Measurements from ENCODE around the gene B3GLCT.

The B3GLCT gene

DNA sequence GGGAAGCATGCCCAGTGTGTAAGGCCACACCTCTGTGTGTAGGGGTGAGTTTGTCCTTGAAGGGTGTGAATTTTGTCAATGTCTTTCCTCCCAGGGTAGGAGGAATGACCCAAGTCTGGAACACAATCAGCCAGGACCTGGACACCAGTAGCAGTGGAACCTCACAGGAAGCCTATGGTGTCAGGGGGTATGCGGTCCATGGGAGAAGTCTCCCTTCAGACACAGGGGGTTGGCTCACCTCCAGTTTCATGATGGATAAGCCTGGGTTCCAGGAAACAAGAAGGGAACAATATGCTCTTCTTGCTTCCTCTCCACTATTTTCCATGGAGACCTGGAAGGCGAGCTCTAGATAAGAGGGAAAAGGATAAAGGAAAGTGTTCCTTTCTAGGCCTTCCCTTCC is 23.9 kb downstream of the B3GLCT start:
- no peak for DNase-seq (ENCODE audit: low read depth)

DNA sequence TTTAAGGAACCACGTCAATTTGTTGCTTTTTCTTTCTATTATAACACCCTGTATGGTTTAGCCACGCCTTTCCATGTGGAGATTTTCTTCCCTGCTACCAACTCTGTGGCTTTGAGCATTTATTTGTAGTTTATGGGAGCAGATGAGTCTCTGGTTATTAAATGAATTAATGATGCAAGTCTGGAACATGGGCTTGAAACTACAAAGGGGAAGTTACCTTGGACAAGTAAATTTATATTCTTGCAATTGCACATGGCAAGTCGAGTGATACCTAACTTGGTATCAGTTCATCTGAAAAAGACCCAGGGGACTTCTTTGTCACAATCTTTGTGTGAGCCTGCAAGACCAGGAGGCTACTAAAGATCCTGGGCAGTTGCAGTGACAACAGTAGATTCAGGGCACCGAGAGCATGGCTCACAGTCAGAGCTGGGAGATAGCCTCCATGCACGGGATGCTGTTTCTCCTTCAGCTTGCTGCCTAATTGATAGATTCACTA is 24.4 kb downstream of the B3GLCT start:
- DNase-seq (ENCODE audit: low read depth): no peak

DNA sequence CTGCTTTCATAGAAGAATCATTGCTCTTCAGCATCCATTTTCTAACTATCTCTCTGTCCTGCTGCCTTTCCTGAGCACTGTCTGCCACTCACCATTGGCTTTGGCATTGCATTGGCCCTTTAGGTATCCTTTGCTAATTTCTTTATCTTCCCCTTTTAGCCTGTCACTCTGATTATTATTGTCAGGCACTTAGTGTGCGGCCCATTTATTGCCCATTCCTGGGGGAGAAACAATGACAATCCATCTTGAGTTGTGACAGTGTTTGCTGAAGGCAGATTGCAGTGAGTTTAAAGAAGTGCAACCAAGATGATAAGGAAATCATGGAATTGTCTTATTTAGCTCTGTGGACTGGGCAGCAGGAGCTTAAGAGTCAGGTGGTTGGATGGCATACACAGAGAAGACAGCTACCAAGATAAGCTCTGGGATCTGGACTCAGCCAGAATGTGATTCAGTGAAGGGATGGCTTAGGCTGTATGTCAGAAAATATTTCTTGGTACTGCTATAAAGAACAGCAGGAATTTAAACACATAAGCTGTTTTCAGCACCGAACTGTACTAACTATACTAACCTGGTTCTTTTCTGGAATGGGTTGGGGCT is 25.3 kb downstream of the B3GLCT start:
- DNase-seq (ENCODE audit: low read depth): no peak

DNA sequence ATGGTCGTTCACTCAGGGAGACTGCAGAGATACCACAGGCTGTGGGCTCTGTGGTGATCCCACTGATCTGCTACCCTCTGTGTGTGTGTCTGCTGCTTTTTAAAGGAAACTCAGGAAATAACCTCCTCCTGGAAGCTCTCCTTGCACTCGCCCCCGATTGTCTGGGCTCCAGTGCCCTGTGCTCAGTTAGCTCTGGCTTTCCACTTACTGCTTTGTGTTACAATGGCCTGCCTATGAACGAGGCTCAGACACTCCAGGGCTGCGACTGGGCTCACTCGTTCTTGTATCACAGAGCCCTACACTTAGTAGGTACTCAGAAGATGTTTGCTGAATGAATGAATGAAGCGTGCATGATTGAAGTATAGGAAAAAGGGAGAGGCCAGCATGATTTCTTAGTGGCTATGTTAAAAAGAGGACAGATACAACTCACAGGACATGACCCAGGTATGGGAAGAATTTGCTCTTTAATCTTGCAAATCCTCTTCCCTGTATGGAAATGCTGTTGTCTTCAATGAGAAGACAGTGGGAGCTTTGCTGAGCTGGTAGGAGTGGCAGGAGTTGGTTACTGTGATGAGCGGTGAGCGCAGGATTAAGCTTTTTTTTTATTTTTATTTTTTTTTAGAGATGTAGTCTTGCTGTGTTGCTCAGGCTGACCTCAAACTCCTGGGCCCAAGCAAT is 26.4 kb downstream of the B3GLCT start:
- no peak for DNase-seq (ENCODE audit: low read depth)

DNA sequence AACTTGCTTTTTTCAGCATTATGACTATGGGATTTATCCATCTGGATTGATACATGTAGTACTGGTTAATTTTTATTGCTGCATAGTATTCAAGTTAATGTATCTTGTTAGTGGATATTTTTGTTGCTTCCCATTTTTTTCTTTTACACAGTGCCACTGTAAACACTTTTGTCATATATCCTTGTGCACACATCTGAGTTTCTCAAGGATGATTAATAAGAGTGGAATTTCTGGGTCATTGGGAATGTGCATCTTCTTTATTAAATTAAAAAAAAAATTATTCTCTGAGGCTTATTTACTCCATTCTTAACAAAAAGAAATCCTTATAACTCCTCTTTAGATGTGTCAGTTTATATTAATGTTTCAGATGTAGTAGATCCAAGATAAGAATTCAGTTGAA is 27.3 kb downstream of the B3GLCT start:
- no peak for DNase-seq (ENCODE audit: low read depth)

DNA sequence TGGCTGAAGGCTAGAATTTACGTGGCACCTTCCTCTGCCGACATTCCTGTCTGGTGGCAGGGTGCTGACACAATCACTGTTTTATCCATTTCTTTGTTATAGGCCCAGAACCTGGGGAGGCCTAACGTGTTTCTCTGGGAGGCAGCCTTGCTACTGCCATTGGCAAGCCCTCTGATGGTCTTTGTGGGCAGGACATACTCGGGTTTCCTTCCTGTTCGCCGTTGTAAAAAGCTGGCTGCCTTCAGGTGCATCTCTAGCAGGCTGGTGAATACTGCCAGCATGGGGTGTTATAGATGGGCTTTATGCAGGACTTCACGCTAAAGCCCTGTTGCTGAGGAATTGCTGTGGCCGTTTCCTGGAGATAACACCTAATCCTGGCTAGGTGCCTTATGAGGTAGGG is 28.1 kb downstream of the B3GLCT start:
- no peak for DNase-seq (ENCODE audit: low read depth)

DNA sequence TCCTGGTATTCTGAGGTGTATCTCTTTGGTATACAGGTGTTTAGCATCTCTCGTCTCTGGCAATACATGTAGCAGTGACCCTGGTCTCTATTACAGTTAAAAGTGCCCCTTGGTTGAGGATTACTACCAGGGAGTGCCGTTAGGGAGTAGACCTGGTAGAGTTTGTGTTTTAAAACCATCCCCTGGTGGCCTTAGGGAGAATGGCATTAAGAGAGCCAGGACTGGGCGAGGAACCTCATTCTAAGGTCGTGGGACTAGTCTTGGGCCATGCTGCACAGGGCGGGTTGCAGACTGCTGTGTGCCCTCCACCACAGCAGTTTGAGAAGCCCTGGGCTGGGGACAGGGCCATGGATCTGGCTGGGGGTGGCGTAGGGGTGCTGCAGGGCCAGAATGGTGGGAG is 35.0 kb downstream of the B3GLCT start:
- DNase-seq (ENCODE audit: low read depth): no peak

DNA sequence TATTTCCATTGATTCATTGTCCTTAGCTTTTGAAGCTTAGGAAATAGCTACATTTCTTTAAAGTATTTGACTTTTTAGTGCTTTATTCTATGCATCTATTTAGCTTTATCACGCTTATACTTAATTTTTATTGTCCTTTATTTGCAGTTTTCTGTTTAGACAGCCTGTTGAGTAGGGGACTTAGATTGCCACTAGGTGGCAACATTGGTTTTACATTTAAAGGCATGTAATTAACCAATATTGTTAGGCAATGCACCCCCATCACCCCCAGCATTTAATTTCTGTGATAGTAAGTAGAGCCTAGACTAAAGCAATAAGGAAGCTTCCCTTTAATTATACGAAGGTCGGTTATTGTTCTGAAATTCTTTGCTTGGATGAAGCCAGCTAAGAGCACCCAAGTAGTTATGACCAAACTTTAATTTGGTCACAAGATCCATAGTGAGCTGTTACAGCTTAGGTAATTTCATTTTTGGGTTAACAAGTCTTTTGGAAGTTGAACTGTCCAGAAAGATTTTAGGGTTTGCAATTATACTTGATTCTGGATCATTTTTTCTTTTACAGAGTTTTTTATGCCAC is 36.5 kb downstream of the B3GLCT start:
- DNase-seq (ENCODE audit: low read depth): no peak

DNA sequence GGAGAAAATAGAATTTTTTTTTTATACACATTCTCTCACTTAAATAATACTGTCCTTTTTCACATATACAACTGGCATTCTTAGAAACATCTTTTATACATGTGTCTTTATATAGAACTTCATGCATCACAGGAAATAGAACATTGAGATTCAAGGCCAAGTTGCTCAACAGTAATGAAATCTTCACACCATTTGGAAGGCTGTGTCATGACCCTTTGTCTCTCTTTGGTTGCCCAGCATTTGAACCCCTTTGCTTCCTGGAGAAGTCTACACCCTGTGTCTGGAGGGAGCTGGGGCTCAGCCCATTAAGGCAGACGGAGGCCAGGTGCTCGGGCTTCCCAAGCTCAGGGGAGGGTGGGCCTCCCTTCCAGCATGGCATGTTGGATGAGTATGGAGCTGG is 41.1 kb downstream of the B3GLCT start:
- DNase-seq (ENCODE audit: low read depth): no peak

DNA sequence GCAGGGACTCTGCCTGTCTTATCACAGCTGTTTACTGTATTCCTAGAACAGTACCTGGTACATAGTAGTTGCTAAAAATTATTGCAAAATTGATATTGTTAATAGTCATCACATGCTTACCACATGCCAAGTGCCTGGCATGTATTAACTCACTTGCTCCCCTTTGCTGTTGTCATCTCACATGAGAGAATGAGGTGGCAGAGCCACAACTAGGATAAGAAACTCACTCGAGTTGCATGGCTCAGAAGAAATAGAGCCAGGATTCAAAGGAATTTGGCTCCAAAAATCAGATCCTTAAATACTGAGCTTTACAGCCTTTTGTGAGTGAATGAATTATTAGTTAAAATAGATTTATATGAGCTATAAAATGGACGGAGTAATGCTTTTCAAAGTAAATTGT is 42.6 kb downstream of the B3GLCT start:
- no peak for DNase-seq (ENCODE audit: low read depth)

DNA sequence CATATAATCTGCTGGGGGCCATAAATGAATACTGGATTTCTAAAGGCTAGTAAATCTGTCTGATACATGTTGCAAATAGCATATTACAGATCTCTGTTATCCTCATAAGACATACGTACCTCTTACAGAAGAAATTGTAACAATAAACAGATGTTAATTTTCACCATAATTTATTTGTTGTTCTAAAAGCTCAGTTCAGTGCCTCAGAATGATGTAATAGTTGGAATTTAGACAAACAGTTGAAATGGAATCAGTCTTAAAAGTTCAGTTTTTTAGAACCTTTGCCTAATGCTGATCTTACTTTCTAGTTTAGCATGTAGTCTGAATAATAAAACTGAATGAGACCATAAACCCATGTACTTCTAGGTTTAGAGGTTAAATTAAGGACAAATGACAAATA is 43.1 kb downstream of the B3GLCT start:
- DNase-seq (ENCODE audit: low read depth): peak; percentile 11

DNA sequence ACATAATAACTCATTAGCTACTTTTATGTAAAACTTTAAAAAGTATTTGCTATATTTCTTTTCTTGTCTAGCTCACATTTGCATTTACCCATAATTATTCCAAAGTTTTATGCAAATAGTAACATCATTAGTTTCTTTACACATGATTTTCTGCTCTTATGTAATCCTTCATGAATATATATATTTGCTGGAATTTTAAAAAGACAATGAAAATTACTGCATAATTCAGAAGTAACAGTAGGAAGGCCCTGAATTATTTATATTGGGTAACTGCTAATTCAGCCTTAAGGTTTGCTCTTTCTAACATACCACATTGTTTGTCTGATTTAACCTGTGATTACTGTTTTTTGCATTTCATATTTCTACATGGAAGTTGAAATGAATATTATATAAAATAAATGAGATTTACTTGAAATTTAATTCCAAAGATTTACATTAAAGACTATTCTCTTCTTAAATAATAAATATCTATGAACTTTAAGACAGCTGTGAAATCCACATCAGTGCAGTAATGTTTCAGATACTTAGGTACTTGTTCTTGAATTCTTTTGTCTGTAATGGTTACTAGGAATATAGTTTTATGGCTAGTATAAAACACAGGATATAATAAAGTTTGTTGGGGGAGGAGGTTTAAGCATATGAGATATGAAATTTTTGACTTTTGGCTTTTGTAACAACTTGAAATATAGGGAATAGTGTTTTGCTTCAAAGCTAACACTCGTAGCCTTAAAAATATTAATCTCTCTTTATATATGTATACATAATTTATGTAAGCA is 46.0 kb downstream of the B3GLCT start:
- no peak for DNase-seq (ENCODE audit: low read depth)

DNA sequence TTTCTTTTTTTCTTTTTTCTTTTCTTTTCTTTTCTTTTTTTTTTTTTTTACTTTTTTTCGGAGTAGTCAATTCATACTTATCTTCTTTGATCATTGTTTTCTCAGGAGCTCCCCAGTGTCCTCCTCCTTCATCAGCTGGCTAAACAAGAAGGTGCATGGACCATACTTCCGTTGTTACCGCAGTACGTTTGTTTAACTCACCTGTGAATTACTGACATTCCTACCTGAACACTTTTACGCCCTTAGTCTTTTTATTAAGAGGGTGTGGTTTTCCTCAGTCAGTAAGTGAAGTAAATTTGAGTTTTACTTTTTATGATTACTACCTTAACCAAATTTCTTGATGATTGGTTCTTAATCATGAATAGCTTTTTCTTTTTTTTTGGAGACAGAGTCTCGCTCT is 47.1 kb downstream of the B3GLCT start:
- DNase-seq (ENCODE audit: low read depth): no peak

DNA sequence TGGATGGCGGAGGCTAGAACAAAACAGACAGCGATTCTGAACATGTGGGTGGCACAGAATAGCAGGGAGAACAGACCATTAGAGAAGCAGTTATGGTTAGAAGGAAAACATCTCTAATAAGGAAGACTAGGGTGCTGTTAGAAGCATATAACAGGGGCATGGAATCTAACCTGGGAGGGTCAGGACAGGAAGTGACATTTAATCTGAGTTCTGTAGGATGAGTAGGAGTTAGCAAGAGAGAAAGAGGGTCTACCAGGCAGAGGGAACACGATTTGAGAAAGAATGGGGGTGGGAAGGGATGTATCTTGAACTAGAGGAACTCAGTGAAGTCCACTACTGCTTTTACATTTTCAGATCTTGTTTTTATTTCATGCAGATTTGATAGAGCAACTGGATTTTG is 48.6 kb downstream of the B3GLCT start:
- DNase-seq (ENCODE audit: low read depth): no peak

DNA sequence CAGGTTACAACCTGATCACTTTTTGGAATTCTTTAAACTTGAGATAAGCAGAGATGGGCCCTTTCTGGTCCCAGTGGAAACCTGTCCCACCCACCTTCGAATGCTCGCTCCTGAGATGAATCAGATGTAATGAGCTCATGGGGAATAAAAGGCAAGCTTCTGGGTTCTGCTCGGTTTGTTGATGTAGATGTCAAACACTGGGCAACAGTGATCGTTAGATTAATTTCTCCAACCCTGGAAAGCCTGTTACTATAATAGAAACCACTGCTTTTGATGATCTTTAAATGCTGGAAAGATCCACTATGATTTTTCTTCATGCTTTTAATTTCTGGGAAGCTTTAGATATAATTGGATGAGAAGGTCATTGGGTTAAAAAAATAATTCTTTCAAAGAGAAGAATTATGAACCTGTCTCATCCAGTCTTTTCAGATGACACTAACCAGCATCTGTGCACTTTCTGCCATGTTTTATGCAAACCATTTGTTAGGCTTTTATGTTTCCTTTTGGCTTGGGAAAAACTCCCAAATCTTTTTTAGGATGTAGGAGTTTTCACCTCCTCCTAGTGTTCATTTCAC is 49.3 kb downstream of the B3GLCT start:
- DNase-seq (ENCODE audit: low read depth): no peak

DNA sequence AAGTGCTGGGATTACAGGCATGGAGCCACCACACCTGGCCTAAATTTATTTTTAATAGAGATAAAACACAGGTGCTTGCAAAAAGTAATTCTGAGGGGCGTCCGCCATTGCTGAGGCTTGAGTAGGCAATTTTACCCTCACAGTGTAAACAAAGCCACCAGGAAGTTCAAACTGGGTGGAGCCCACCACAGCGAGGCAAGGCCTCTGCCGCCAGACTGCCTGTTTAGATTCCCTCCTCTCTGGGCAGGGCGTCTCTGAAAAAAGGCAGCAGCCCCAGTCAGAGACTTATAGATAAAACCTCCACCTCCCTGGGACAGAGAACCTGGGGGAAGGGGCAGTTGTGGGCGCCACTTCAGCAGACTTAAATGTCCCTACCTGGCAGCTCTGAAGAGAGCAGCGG is 50.7 kb downstream of the B3GLCT start:
- no peak for DNase-seq (ENCODE audit: low read depth)

DNA sequence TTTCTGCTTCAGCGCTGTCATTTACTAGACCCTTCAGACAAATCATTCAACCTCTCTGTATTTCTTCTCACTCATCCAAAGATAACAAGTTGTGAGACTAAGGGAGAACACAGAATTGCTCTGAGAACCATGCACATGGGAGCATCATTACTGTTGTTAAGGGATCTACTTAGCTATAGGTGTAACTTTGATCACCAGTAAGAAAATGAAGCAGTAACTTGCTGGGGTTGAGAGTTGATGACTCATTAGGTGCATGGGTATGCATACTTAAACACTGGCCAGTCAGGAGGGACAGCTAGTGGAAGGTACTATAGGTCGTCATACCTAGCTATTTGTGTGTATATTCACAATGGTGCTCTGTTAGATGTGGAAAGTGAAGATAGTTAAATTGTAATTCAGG is 61.5 kb downstream of the B3GLCT start:
- no peak for DNase-seq (ENCODE audit: low read depth)

DNA sequence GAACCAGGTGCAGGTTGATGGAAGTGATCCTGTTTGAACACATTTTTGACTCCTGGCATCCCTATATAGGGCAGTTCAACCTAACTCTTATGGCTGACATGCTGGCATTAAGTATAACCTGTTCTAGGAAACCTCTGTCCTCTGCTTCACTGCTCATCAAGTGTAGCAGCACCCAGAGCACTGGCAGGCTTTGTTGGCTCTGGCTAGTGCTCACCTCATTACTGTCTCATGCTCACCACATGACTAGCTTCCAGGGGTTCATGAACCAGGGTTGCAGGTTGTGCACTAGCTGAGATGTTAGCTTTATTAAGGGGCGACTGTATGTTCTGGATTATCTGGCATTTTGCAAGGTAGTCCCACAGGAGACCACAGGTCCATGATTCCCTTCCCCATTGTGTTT is 63.6 kb downstream of the B3GLCT start:
- no peak for DNase-seq (ENCODE audit: low read depth)

DNA sequence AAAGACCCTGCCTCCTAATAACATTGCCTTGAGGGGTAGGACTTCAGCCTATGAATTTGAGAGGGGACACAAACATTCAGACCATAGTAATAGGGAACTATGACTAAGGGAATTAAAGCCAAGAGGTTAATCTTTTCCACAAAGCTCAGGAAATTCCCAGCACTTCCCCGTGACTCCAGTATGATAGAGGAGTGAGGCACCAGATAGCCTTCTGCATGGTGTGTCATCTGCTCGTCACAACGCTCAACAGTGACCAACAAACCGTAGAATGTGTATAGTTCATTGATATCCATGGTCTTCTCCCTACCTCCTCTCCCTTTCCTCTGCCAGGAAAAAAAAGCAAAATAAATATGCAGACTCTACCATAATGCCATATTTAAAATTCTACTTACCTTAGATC is 64.4 kb downstream of the B3GLCT start:
- DNase-seq (ENCODE audit: low read depth): no peak

DNA sequence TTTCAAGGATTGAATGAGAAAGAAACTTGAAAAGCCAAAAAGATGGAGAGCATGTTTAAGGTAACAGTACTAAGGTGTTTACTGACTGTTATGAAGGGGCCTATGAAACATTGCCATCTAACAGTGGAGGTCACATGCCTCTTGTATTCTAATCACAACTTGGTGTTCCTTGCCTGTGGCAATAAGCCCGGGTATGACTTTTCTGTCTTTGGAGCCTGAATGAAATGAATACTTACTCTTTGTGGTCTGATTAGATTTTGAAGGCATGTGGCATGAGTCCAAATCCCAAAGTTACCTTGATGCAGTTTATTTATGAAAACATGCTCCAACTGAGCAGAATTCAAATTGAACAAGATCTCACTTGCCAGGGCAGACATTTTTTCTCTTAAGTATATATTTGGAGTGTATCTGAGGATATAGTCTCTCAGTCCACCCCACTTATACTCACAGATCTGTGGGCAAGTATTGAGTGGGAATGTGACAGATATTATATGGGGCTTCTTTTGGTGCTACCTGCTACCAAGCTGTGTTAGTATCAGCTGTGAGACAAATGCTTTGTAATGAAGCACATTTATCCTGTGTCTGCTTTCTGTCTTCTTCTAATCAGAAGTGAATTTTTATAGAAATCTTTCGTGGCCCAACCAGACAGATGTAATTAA is 67.5 kb downstream of the B3GLCT start:
- no peak for DNase-seq (ENCODE audit: low read depth)

DNA sequence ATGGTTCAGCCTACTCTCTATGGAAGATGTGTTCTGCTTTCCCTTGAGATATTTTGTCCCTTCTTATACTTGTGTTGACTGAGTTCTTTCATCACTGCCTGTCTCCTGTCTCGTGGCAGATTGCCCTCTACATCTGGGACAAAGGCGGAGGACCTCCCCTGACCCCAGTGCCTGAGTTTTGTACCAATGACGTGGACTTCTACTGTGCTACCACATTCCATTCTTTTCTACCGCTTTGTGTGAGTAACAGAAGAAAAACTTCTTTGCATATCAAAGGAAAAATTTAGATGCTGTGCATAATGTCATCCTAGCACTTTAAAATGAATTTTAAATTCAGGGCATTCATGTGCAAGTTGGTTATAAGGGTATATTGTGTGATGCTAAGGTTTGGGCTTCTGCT is 74.6 kb downstream of the B3GLCT start:
- DNase-seq (ENCODE audit: low read depth): peak; percentile 38

DNA sequence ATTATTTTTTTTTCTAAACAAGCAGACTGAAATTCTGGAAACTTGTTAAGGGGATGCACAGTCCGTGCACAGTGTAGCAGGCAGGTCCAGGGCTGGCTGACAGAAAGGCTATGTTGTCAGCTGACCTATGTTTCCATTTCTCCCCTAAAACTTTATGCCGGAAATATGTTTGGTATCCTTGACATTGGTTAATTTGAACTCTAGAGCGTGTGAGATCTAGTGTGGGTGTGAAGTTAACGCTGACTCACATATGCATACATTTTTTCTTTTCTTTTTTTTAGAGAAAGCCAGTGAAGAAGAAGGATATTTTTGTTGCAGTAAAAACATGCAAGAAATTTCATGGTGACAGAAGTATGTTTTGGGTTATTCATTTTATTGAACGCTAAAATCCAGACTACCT is 76.6 kb downstream of the B3GLCT start:
- no peak for DNase-seq (ENCODE audit: low read depth)

Data from GM04504 (cell line).